ENCODE measurements around the gene ISL2. TPM values are rescaled to one million over a fixed set of nuclear protein-coding genes. Genes with fewer than 3 reads are reported as not detected.

ISL2 gene
- total RNA-seq, 1 experiment from 2014 or later: 4.4 TPM

- DNase-seq (ENCODE audit: low read depth): no peak
Measured at GRCh38 chr15:76341366-76342057, 4.9 kb downstream of the ISL2 start.

- no peak for DNase-seq (ENCODE audit: low read depth)
Measured at GRCh38 chr15:76342058-76342381, 5.4 kb downstream of the ISL2 start.

DNA sequence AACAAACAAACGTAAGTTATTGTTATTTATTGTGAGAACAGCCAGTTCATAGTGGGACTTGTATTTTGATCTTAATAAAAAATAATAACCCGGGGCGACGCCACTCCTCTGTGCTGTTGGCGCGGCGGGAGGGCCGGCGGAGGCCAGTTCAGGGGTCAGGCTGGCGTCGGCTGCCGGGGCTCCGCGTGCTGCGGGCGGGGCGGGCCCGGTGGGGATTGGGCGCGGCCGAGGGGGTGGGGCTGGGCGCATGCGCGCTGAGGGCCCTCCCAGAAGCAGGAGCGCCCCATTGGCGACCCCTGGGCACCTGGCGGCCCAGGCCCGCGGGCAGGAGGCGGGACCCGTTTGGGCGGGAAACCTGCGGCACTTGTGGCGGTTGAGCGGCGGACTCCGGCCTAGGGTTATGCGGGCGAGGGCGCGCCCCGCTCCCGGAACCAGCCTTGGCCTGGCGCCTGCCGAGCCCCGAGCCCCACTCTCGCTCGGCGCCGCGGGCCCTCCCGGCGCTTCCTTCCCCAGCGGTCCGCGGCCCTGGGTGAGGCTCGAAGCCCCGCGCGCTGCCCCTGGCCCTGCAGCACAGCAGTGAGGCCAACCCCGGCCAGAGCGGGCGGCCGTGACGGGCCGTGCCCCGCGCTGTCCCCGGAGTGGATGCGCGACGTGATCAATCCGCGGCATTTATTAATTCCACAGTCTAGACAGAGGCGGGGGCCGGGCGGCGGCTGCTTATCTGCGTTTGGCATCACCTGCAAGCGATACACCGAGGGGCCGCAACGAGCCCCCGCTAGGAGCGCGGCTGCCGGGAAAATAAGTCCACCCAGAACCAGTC is 6.0 kb downstream of the ISL2 start:
- no peak for DNase-seq (ENCODE audit: low read depth)

GRCh38 chr15:76343313-76343996 is 6.9 kb downstream of the ISL2 start:
- no peak for DNase-seq (ENCODE audit: low read depth)

GRCh38 chr15:76344893-76345582 is 8.5 kb downstream of the ISL2 start:
- no peak for DNase-seq (ENCODE audit: low read depth)

DNA sequence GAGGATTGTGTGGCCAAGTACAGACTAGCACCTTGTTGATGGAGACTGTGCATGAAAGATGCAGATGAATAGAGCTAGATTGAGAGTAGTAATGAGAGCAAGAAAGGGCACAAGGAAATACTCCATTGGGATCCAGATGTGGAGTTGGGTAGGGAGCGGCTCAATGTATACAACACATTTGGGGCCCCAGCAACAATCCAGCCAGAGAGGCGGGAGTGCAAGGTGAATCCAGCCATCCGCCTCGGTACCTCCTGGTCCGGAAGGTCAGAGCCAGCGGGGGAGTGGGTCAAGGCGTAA is 9.0 kb downstream of the ISL2 start:
- no peak for DNase-seq (ENCODE audit: low read depth)

- peak; percentile 25 for DNase-seq (ENCODE audit: low read depth)
Measured at GRCh38 chr15:76345880-76346668, 9.5 kb downstream of the ISL2 start.

GRCh38 chr15:76346669-76347481 is 10.3 kb downstream of the ISL2 start:
- DNase-seq (ENCODE audit: low read depth): peak; percentile 68

GRCh38 chr15:76347482-76348055 is 11.0 kb downstream of the ISL2 start:
- no peak for DNase-seq (ENCODE audit: low read depth)

DNA sequence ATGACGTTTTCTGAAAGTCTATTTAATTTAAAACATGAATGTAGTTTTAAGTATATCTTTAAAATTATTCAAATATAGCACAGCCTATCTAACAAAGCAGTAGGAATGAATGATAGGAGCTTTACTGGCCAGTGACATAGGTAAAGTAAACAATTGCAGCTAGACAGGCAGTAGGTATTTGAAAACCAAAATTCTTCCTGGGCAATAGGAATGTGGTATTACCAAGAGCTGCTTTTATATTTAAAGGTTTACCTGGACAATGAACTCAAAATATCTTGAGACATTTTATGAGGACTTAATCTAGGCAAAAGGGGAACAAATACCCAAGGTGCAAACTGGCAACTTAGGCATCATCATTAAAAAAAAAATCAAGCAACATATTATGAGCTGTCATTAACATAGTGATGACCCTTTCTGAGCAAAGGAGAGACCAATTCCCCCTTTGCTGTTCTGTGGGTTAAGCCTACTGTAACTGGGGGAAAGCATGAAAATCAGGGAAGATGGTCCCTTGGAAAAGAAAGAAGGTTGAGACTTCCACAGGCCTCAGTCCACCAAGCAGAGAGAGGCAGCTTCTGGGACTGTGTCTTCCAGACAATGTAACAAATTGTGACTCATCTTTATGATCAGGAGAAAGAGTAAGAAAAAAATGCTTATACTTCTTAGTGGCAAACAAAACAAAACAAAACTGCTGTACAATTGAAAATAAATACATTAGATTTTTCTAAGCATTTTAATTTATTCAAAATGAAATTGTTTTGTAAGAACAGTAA is 12.9 kb downstream of the ISL2 start:
- peak; percentile 28 for DNase-seq (ENCODE audit: low read depth)

GRCh38 chr15:76353023-76353577 is 16.5 kb downstream of the ISL2 start:
- DNase-seq (ENCODE audit: low read depth): no peak

DNA sequence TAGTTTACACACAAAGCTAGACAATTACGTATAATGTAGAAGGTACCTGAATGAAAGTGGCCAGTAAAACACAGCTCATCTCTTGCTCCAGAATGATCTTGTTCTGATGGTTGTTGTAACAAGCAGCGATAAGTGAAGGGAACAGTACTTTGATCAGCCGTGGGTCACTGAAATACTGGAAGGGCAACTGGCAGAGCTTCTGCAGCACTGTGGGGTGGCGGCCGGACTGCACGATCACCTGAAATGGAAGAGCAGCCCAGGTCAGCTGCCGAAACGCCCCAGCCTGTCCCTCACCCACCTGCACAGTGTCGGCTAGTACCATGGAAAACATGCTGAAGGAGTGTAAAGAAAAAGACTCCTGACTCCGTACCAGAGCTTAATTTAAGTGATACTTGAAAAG is 17.3 kb downstream of the ISL2 start:
- DNase-seq (ENCODE audit: low read depth): no peak

DNA sequence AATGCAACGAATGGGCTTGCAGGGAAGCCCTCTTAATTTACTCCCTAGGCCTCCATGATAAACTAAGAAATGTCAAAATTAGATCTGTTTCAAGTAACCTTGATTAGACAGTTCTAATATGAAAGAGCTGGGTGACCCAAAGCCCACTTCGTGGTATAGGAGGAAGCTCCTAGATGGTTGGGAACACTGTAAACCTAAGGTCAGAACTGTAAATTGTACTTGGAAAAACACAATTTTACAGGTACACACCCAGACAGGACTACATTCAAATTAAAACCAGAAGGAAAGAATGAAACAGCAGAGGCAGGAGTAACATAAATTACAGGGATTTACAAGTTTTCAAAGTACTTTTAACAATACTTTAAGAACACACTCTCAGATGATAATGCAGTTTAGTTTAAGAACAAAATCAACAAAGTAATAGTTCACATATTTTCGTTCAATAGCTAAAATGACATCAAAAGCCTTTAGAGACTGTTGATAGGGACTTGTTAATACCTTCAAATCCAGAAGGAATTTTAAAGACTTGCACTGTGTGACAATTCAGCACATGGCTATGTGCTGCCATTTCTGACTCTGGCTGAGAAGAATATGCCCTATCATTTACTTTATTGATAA is 18.4 kb downstream of the ISL2 start:
- DNase-seq (ENCODE audit: low read depth): no peak

GRCh38 chr15:76358453-76358852 is 21.9 kb downstream of the ISL2 start:
- no peak for DNase-seq (ENCODE audit: low read depth)

- DNase-seq (ENCODE audit: low read depth): no peak
Measured at GRCh38 chr15:76359152-76359551, 22.6 kb downstream of the ISL2 start.

DNA sequence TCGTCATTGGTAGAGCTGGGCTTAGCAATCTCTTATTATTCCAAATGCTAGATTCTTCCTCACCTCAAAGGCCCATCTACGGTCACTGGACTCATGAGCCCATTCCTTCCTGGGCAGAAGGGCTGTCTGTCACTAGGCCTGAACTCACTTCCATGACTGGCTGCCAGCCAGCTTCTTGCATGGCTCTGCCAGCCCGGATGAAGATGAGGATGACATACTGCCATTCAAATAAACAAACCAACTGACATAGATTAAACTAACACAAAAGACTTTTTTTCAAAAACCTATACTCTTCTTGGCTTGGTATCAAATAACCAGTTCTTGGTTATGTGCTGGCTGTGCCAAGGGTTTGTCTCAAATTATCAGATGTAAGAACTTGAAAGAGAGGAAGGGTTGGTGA is 23.8 kb downstream of the ISL2 start:
- DNase-seq (ENCODE audit: low read depth): peak; percentile 14

DNA sequence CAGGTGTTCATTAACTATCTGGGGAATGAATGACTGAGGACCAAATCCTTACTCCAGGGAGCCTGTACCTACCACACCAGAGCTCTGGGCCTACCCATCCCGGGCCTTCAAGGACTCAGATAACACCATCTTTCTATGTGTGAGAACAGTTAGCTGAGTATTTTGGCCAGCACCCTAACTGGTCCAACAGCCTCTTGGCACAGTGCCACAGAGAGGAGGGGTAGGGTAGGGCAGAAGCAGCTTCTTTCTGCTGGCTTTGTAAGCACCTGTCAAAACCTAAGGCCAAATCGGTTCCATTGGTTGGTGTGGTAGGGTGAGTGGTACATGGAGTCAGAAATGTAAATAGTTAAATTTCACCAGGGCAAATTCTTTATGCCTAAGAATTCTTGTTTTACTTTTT is 26.7 kb downstream of the ISL2 start:
- no peak for DNase-seq (ENCODE audit: low read depth)

GRCh38 chr15:76366714-76367113 is 30.1 kb downstream of the ISL2 start:
- DNase-seq (ENCODE audit: low read depth): no peak

DNA sequence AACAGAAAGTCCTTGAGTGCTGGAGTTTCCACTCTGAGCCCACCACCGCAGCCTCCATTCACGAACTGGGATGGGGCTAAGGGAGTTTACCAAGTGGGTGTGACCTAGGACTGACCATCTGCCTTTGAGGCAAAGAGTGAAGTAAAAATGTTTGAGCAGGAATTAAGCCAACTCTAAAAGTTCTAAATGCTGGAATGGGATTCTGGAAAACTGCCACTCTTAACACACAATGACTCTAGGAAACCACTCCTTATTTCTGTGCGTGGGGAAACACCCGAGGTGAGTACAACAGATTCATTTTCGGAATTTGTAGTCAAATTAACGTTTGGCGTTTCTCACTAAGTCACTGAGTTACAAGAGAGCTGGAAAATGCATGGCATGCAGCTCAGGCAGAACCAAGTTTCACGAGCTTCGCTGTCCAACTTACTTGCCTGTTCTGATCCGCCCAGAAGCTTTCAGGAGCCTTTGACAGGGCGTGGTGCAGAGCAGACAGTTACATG is 31.6 kb downstream of the ISL2 start:
- DNase-seq (ENCODE audit: low read depth): no peak

All from M059J (cell line).